Mucosa of rectum (tissue), 2 donors: Measurements from ENCODE around the gene CPLX3.
A peak's percentile ranks its signal among the peaks of the same experiment; 100 is the strongest.

Source experiments
- H3K27ac ChIP-seq, 2 donors: one replicate each; pipeline ENCODE4 v1.7.0; 2013; ENCODE audit warnings: inconsistent platforms in 2 of 2, low read depth in 2 of 2, low read length in 2 of 2
- H3K27me3 ChIP-seq, 2 donors: one replicate each; pipeline ENCODE4 v1.7.0; 2013; ENCODE audit warnings: low read length in 2 of 2; ENCODE audit not compliant: control insufficient read depth in 2 of 2, insufficient read depth in 2 of 2
- H3K36me3 ChIP-seq, 2 donors: one replicate each; pipeline ENCODE4 v1.7.0; 2013; ENCODE audit warnings: low read length in 2 of 2; ENCODE audit not compliant: control insufficient read depth in 2 of 2, insufficient read depth in 2 of 2
- H3K4me1 ChIP-seq, 2 donors: one replicate each; pipeline ENCODE4 v1.7.0; 2013; ENCODE audit warnings: low read length in 2 of 2, mild to moderate bottlenecking in 1 of 2; ENCODE audit not compliant: control insufficient read depth in 2 of 2, insufficient read depth in 2 of 2
- H3K4me3 ChIP-seq, 2 donors: one replicate each; pipeline ENCODE4 v1.7.0; 2013; ENCODE audit warnings: low read length in 2 of 2
- H3K9ac ChIP-seq, 2 donors: one replicate each; pipeline ENCODE4 v1.7.0; 2013; ENCODE audit warnings: low read length in 2 of 2, low read depth in 1 of 2, mild to moderate bottlenecking in 1 of 2
- H3K9me3 ChIP-seq, 2 donors: one replicate each; pipeline ENCODE4 v1.7.0; 2013; ENCODE audit warnings: low read length in 2 of 2; ENCODE audit not compliant: control insufficient read depth in 2 of 2
- donor health status: healthy.
- donor health status: Normal muscosa, but diverticular disease.

The CPLX3 gene

DNA sequence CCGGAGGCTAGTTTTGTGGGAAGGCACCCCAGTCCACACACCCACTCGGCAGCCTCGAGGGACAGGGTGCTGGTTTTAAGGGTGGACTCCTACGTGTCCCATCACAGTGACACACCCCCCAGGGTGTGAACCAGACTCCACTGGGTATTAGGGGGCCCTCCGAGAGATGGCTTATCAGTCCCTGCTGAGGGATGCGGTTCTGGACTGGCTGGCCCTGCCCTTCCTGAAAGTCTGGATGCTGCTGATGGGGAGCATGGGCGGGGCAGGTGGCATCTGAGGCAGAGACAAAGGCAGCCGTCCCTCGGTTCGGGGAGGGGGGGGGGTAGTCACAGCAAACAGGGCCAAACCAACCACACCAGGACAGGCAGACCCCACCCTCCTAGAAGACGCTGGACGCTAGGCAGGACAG lies 17.5 kb downstream of the CPLX3 start:
- no peaks in the 10 kb centered on the region for H3K9me3 ChIP-seq
- H3K9ac ChIP-seq = peak overlapping the region in 1 of 2 donors; percentile 91
- peak overlapping the region; percentile 21 to 81 for H3K27ac ChIP-seq
- peaks cover 41 to 58% of the 10 kb centered on the region in 2 donors for H3K36me3 ChIP-seq
- no peaks in the 10 kb centered on the region for H3K27me3 ChIP-seq
- H3K4me3 ChIP-seq = no peak overlapping the region
- H3K4me1 ChIP-seq = peaks cover 23 to 27% of the 10 kb centered on the region in 2 donors

GRCh38 chr15:74844319-74845207 lies 18.1 kb downstream of the CPLX3 start:
- no peaks in the 10 kb centered on the region for H3K9me3 ChIP-seq
- H3K27me3 ChIP-seq = no peaks in the 10 kb centered on the region
- H3K36me3 ChIP-seq = peaks cover 41 to 56% of the 10 kb centered on the region in 2 donors
- H3K4me3 ChIP-seq = no peak overlapping the region
- H3K4me1 ChIP-seq = peaks cover 23 to 27% of the 10 kb centered on the region in 2 donors
- peak overlapping the region in 1 of 2 donors; percentile 6 for H3K9ac ChIP-seq
- peak overlapping the region; percentile 21 to 48 for H3K27ac ChIP-seq

DNA sequence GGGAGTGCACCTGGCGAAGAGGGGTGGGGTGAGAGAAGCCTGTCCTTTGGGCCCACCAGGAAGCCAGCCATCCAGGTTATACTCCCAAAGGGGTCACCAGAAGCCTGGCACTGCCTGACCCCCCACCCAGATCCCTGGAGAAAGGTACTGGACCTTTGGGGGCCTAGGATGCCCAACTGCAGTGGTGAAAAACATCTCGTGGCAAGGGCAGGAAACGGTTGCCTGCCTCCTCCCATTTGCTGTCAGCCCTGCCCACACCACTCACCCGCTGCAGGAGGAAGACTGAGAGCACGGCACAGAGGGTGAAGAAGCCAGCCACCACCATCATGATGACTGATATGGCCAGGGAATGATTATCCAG lies 18.8 kb downstream of the CPLX3 start:
- Histone ChIP-seq H3K27ac (peak overlapping the region in 1 of 2 donors; percentile 48), H3K27me3 (no peaks in the 10 kb centered on the region), H3K9me3 (no peaks in the 10 kb centered on the region), H3K4me1 (peaks cover 23 to 27% of the 10 kb centered on the region in 2 donors), H3K4me3 (no peak overlapping the region), H3K36me3 (peaks cover 45 to 59% of the 10 kb centered on the region in 2 donors), H3K9ac (no peak overlapping the region)

- no peak overlapping the region for H3K4me3 ChIP-seq
- H3K9ac ChIP-seq = no peak overlapping the region
- no peaks in the 10 kb centered on the region for H3K9me3 ChIP-seq
- no peaks in the 10 kb centered on the region for H3K27me3 ChIP-seq
- H3K36me3 ChIP-seq = peaks cover 46 to 60% of the 10 kb centered on the region in 2 donors
- H3K27ac ChIP-seq = peak overlapping the region in 1 of 2 donors; percentile 34
- peaks cover 23 to 27% of the 10 kb centered on the region in 2 donors for H3K4me1 ChIP-seq
Observed at GRCh38 chr15:74845581-74845980, 19.2 kb downstream of the CPLX3 start.

DNA sequence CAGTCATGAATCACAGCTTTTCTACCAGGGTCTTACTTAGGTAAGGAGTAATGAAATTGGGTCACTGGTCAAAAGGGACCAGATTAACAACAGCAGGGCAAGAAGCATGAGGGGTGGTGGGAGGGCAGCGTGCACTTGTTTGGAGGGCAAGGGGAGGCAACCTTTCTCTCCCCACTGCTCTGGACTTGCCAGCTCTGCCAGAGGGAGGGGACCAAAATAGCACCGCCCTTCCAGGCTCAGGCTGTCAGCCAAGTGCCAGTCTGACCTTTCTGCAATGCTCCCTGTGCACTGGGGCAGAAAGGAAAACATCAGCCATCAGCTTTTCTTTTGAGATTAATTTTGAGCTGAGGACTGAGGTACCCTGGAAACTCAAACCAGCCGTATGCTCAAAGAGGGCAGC lies 21.0 kb downstream of the CPLX3 start:
- Histone ChIP-seq H3K4me3 (no peak overlapping the region), H3K27me3 (no peaks in the 10 kb centered on the region), H3K4me1 (peaks cover 12 to 21% of the 10 kb centered on the region in 2 donors), H3K9me3 (no peaks in the 10 kb centered on the region), H3K27ac (no peak overlapping the region), H3K9ac (no peak overlapping the region), H3K36me3 (peaks cover 63 to 70% of the 10 kb centered on the region in 2 donors)

GRCh38 chr15:74850393-74850792 lies 24.0 kb downstream of the CPLX3 start:
- Histone ChIP-seq H3K27ac (no peak overlapping the region), H3K9ac (no peak overlapping the region), H3K27me3 (no peaks in the 10 kb centered on the region), H3K9me3 (no peaks in the 10 kb centered on the region), H3K4me1 (peaks cover 6 to 7% of the 10 kb centered on the region in 2 donors), H3K4me3 (no peak overlapping the region), H3K36me3 (peaks cover 69 to 77% of the 10 kb centered on the region in 2 donors)

GRCh38 chr15:74851960-74852359 lies 25.5 kb downstream of the CPLX3 start:
- Histone ChIP-seq H3K36me3 (peaks cover 64 to 69% of the 10 kb centered on the region in 2 donors), H3K27me3 (no peaks in the 10 kb centered on the region), H3K4me1 (peaks cover 11 to 15% of the 10 kb centered on the region in 2 donors), H3K4me3 (no peak overlapping the region), H3K9ac (no peak overlapping the region), H3K27ac (no peak overlapping the region), H3K9me3 (no peaks in the 10 kb centered on the region)

- H3K27ac ChIP-seq = no peak overlapping the region
- H3K4me1 ChIP-seq = peaks cover 33 to 34% of the 10 kb centered on the region in 2 donors
- no peaks in the 10 kb centered on the region for H3K27me3 ChIP-seq
- H3K9ac ChIP-seq = no peak overlapping the region
- no peak overlapping the region for H3K4me3 ChIP-seq
- peaks cover 46 to 48% of the 10 kb centered on the region in 2 donors for H3K36me3 ChIP-seq
- no peaks in the 10 kb centered on the region for H3K9me3 ChIP-seq
Observed at GRCh38 chr15:74854453-74855022, 28.1 kb downstream of the CPLX3 start.

GRCh38 chr15:74855857-74856256 lies 29.4 kb downstream of the CPLX3 start:
- Histone ChIP-seq H3K36me3 (peaks cover 32 to 35% of the 10 kb centered on the region in 2 donors), H3K9ac (no peak overlapping the region), H3K4me3 (no peak overlapping the region), H3K9me3 (no peaks in the 10 kb centered on the region), H3K4me1 (peaks cover 33 to 37% of the 10 kb centered on the region in 2 donors), H3K27me3 (no peaks in the 10 kb centered on the region), H3K27ac (no peak overlapping the region)

GRCh38 chr15:74856537-74856936 lies 30.1 kb downstream of the CPLX3 start:
- Histone ChIP-seq H3K9ac (peak overlapping the region in 1 of 2 donors; percentile 25), H3K36me3 (peaks cover 29 to 30% of the 10 kb centered on the region in 2 donors), H3K27ac (peak overlapping the region; percentile 69 to 74), H3K9me3 (no peaks in the 10 kb centered on the region), H3K4me3 (no peak overlapping the region), H3K4me1 (peaks cover 30 to 32% of the 10 kb centered on the region in 2 donors), H3K27me3 (no peaks in the 10 kb centered on the region)
